Ishikawa (cell line): ENCODE results near the gene EGFLAM.

Experiments
- CEBPB ChIP-seq: IDR thresholded peaks from 2 replicates; pipeline ENCODE4 v1.6.1; 2012
- CREB1 ChIP-seq: IDR thresholded peaks from 2 replicates; pipeline ENCODE4 v1.6.1; 2012; ENCODE audit warnings: low read depth
- EGR1 ChIP-seq: IDR thresholded peaks from 2 replicates; pipeline ENCODE4 v1.6.1; 2012
- EP300 ChIP-seq: IDR thresholded peaks from 2 replicates; pipeline ENCODE4 v1.6.1; 2012; ENCODE audit warnings: borderline replicate concordance
- FOXM1 ChIP-seq: IDR thresholded peaks from 2 replicates; pipeline ENCODE4 v1.6.1; 2012; ENCODE audit warnings: low read depth, borderline replicate concordance
- MAX ChIP-seq: IDR thresholded peaks from 2 replicates; pipeline ENCODE4 v1.6.1; 2012
- NFIC ChIP-seq: IDR thresholded peaks from 2 replicates; pipeline ENCODE4 v1.6.1; 2012
- RAD21 ChIP-seq: IDR thresholded peaks from 2 replicates; pipeline ENCODE4 v1.6.1; 2012; ENCODE audit warnings: low read depth
- TAF1 ChIP-seq: IDR thresholded peaks from 2 replicates; pipeline ENCODE4 v1.6.1; 2012; ENCODE audit warnings: low read depth, mild to moderate bottlenecking
- TCF12 ChIP-seq: IDR thresholded peaks from 2 replicates; pipeline ENCODE4 v1.6.1; 2012; ENCODE audit warnings: low read depth
- TEAD4 ChIP-seq: IDR thresholded peaks from 2 replicates; pipeline ENCODE4 v1.6.1; 2012
- YY1 ChIP-seq: IDR thresholded peaks from 2 replicates; pipeline ENCODE4 v1.6.1; 2012; ENCODE audit warnings: low read depth
- ZBTB7A ChIP-seq: IDR thresholded peaks from 2 replicates; pipeline ENCODE4 v1.6.1; 2012; ENCODE audit warnings: low read depth
- TF ChIP-seq, protein P1 (sequence below): IDR thresholded peaks from 2 replicates; pipeline ENCODE4 v1.6.1; 2012
- TF ChIP-seq, protein P2 (sequence below): IDR thresholded peaks from 2 replicates; pipeline ENCODE4 v1.6.1; 2012; ENCODE audit warnings: low read depth, mild to moderate bottlenecking

EGFLAM gene

GRCh38 chr5:38346593-38346992 is 88.2 kb downstream of the EGFLAM start:
- TF ChIP-seq EGR1: no peak
- no peak for TF ChIP-seq RAD21
- TF ChIP-seq TCF12: no peak
- no peak for TF ChIP-seq FOXM1
- no peak for TF ChIP-seq EP300
- TF ChIP-seq, protein P1, sequence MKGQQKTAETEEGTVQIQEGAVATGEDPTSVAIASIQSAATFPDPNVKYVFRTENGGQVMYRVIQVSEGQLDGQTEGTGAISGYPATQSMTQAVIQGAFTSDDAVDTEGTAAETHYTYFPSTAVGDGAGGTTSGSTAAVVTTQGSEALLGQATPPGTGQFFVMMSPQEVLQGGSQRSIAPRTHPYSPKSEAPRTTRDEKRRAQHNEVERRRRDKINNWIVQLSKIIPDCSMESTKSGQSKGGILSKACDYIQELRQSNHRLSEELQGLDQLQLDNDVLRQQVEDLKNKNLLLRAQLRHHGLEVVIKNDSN: no peak
- TF ChIP-seq TEAD4: no peak
- TF ChIP-seq CEBPB: no peak
- TF ChIP-seq YY1: no peak
- no peak for TF ChIP-seq MAX
- no peak for TF ChIP-seq ZBTB7A
- no peak for TF ChIP-seq TAF1
- TF ChIP-seq, protein P2, sequence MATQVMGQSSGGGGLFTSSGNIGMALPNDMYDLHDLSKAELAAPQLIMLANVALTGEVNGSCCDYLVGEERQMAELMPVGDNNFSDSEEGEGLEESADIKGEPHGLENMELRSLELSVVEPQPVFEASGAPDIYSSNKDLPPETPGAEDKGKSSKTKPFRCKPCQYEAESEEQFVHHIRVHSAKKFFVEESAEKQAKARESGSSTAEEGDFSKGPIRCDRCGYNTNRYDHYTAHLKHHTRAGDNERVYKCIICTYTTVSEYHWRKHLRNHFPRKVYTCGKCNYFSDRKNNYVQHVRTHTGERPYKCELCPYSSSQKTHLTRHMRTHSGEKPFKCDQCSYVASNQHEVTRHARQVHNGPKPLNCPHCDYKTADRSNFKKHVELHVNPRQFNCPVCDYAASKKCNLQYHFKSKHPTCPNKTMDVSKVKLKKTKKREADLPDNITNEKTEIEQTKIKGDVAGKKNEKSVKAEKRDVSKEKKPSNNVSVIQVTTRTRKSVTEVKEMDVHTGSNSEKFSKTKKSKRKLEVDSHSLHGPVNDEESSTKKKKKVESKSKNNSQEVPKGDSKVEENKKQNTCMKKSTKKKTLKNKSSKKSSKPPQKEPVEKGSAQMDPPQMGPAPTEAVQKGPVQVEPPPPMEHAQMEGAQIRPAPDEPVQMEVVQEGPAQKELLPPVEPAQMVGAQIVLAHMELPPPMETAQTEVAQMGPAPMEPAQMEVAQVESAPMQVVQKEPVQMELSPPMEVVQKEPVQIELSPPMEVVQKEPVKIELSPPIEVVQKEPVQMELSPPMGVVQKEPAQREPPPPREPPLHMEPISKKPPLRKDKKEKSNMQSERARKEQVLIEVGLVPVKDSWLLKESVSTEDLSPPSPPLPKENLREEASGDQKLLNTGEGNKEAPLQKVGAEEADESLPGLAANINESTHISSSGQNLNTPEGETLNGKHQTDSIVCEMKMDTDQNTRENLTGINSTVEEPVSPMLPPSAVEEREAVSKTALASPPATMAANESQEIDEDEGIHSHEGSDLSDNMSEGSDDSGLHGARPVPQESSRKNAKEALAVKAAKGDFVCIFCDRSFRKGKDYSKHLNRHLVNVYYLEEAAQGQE: no peak
- no peak for TF ChIP-seq NFIC

- TF ChIP-seq CEBPB: no peak
- no peak for TF ChIP-seq EGR1
- TF ChIP-seq TCF12: no peak
- TF ChIP-seq CREB1: no peak
- no peak for TF ChIP-seq FOXM1
- no peak for TF ChIP-seq YY1
- no peak for TF ChIP-seq RAD21
- no peak for TF ChIP-seq ZBTB7A
- no peak for TF ChIP-seq NFIC
- TF ChIP-seq TEAD4: no peak
These were observed 88.8 kb downstream of the EGFLAM start for GRCh38 chr5:38347040-38347763.

- TF ChIP-seq RAD21: no peak
- TF ChIP-seq YY1: no peak
- no peak for TF ChIP-seq EP300
- TF ChIP-seq CREB1: no peak
- no peak for TF ChIP-seq TEAD4
- TF ChIP-seq CEBPB: no peak
- TF ChIP-seq TCF12: no peak
- TF ChIP-seq, protein P2: no peak
- no peak for TF ChIP-seq TAF1
- TF ChIP-seq EGR1: no peak
- TF ChIP-seq, protein P1: no peak
- no peak for TF ChIP-seq ZBTB7A
- TF ChIP-seq FOXM1: no peak
- TF ChIP-seq NFIC: no peak
- TF ChIP-seq MAX: no peak
These were observed 89.5 kb downstream of the EGFLAM start for GRCh38 chr5:38347896-38348295.

DNA sequence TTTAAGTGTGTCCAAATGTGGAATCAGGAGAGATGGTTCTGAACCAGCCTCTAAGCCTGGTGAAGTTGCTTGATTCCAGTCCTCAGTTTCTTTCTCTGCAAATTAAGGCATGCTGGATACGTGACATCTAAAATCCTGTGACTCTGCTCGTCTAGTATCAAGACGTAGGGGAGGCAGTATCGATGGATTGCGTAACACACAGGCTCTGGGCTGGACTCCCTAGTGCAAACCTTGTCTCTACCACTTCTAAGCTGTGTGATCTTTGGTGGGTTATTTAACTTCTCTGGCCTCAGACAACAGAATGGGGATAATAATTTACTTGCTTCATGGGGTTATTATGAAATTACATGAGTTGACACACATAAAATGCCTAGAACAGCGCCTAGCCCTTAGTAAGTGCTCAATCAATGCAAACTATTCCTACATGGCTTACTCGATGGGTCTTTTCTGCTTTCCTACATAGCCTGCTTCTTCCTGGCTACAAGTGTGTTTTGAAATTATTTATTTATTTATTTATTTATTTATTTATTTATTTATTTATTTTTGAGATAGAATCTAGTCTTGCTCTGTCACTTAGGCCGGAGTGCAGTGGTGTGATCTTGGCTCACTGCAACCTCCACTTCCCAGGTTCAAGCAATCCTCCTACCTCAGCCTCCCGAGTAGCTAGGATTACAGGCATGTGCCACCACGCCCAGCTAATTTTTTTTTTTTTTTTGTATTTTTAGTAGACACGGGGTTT is 102.1 kb downstream of the EGFLAM start:
- no peak for TF ChIP-seq CREB1
- TF ChIP-seq, protein P2: no peak
- TF ChIP-seq CEBPB: peak; percentile 67; the same call in 1 of the 2 replicates
- no peak for TF ChIP-seq YY1
- no peak for TF ChIP-seq EP300
